Smooth muscle cell (in vitro differentiated cells): ENCODE data around the gene KCNH8. TPM values are rescaled to one million over a fixed set of nuclear protein-coding genes. Genes with fewer than 3 reads are reported as not detected.

Source experiments
- DNase-seq: peaks from one replicate; lab custom pipeline; 2025; ENCODE audit not compliant: unreplicated experiment; lab: John Stamatoyannopoulos, UW
- H2AFZ ChIP-seq: fragments of 200-600 bp; sonication (generic); 2 replicates; pipeline ENCODE4 v1.6.0; 2016; ENCODE audit warnings: antibody characterized with exemption, low read depth, mild to moderate bottlenecking
- H3F3A ChIP-seq: fragments of 200-600 bp; sonication (generic); 2 replicates; pipeline ENCODE4 v1.6.0; 2017; ENCODE audit warnings: antibody characterized with exemption, low read depth
- H3K27ac ChIP-seq: fragments of 200-600 bp; sonication (generic); 2 replicates; pipeline ENCODE4 v1.5.1; 2016; ENCODE audit warnings: low read depth, mild to moderate bottlenecking
- H3K27me3 ChIP-seq: fragments of 200-600 bp; sonication (generic); 2 replicates; pipeline ENCODE4 v1.6.1; 2016; ENCODE audit warnings: low read depth, mild to moderate bottlenecking
- H3K36me3 ChIP-seq: fragments of 200-600 bp; sonication (generic); 2 replicates; pipeline ENCODE4 v1.5.1; 2016; ENCODE audit warnings: low read depth
- H3K4me1 ChIP-seq: fragments of 200-600 bp; sonication (generic); 2 replicates; pipeline ENCODE4 v1.5.1; 2016; ENCODE audit warnings: low read depth
- H3K4me2 ChIP-seq: fragments of 200-600 bp; sonication (generic); 2 replicates; pipeline ENCODE4 v1.6.0; 2016; ENCODE audit warnings: mild to moderate bottlenecking
- H3K4me3 ChIP-seq: fragments of 200-600 bp; sonication (generic); 2 replicates; pipeline ENCODE4 v1.5.1; 2016; ENCODE audit warnings: mild to moderate bottlenecking
- H3K79me2 ChIP-seq: fragments of 200-600 bp; sonication (generic); 2 replicates; pipeline ENCODE4 v1.6.0; 2016; ENCODE audit warnings: low read depth, mild to moderate bottlenecking
- H3K9ac ChIP-seq: fragments of 200-600 bp; sonication (generic); 2 replicates; pipeline ENCODE4 v1.6.0; 2016; ENCODE audit warnings: low read depth
- H3K9me3 ChIP-seq: fragments of 200-600 bp; sonication (generic); replicated peaks from 2 replicates; pipeline ENCODE4 v1.5.1; 2016; ENCODE audit warnings: low read depth
- H4K20me1 ChIP-seq: fragments of 200-600 bp; sonication (generic); 2 replicates; pipeline ENCODE4 v1.6.0; 2016; ENCODE audit warnings: low read depth
- CTCF ChIP-seq: fragments of 200-600 bp; sonication (generic); IDR thresholded peaks from 2 replicates; pipeline ENCODE4 v1.5.1; 2017; ENCODE audit warnings: borderline replicate concordance, mild to moderate bottlenecking, antibody characterized with exemption; ENCODE audit not compliant: insufficient read depth, poor library complexity, severe bottlenecking
- WGBS: methylation state at CpG from one replicate; pipeline ENCODE4 v1.1.7; 2016; ENCODE audit warnings: low lambda C conversion rate; 5-methylcytosine and 5-hydroxymethylcytosine counted together
- polyA plus RNA-seq: library from polyadenylated mRNA; unstranded; fragments of >200 nt; fragmentation: Nextera tagmentation; extraction: Ambion mirVana; gene quantifications from 2 replicates; pipeline ENCODE4 v1.2.1, GENCODE V29; 2016
- total RNA-seq: library from RNA; depleted of rRNA; stranded (reverse); fragments of >200 nt; gene quantifications from 2 replicates; pipeline ENCODE4 v1.2.3, GENCODE V29; 2014

KCNH8 gene
- total and polyA plus RNA-seq, 2 experiments from 2014 or later = 0.05 to 2.9 TPM

- H3K9me3 ChIP-seq = no peaks in the 10 kb centered on the region
- no peaks in the 10 kb centered on the region for H3K79me2 ChIP-seq
- H3F3A ChIP-seq = no peaks in the 10 kb centered on the region
- no peak overlapping the region for H3K27ac ChIP-seq
- no peak overlapping the region for H2AFZ ChIP-seq
- H3K27me3 ChIP-seq = no peaks in the 10 kb centered on the region
- H3K4me2 ChIP-seq = no peak overlapping the region
- H4K20me1 ChIP-seq = no peaks in the 10 kb centered on the region
- H3K9ac ChIP-seq = no peak overlapping the region
- 94% methylated on average over 3 of the region's 3 CpGs for WGBS
- no peaks in the 10 kb centered on the region for H3K4me1 ChIP-seq
- no peak for TF ChIP-seq CTCF
- DNase-seq = no peak
- H3K36me3 ChIP-seq = no peaks in the 10 kb centered on the region
- H3K4me3 ChIP-seq = no peak overlapping the region
These were observed 115.3 kb downstream of the KCNH8 start for GRCh38 chr3:19263606-19264005.

GRCh38 chr3:19264424-19264823, 116.1 kb downstream of the KCNH8 start:
- Histone ChIP-seq H3K4me1 (no peaks in the 10 kb centered on the region), H3K36me3 (no peaks in the 10 kb centered on the region), H3K4me3 (no peak overlapping the region), H3K27me3 (no peaks in the 10 kb centered on the region), H3K9ac (no peak overlapping the region), H2AFZ (no peak overlapping the region), H3K4me2 (no peak overlapping the region), H3F3A (no peaks in the 10 kb centered on the region), H3K79me2 (no peaks in the 10 kb centered on the region), H3K27ac (no peak overlapping the region), H3K9me3 (no peaks in the 10 kb centered on the region), H4K20me1 (no peaks in the 10 kb centered on the region)
- no peak for DNase-seq
- 93% methylated on average over 6 of the region's 6 CpGs for WGBS
- no peak for TF ChIP-seq CTCF

- Histone ChIP-seq H3K4me3 (no peak overlapping the region), H4K20me1 (no peaks in the 10 kb centered on the region), H3K4me2 (no peak overlapping the region), H3F3A (no peaks in the 10 kb centered on the region), H3K79me2 (no peaks in the 10 kb centered on the region), H3K4me1 (no peaks in the 10 kb centered on the region), H3K27ac (no peak overlapping the region), H3K9ac (no peak overlapping the region), H2AFZ (no peak overlapping the region), H3K36me3 (no peaks in the 10 kb centered on the region), H3K9me3 (no peaks in the 10 kb centered on the region), H3K27me3 (no peaks in the 10 kb centered on the region)
- TF ChIP-seq CTCF = no peak
- 64% methylated on average over 4 of the region's 4 CpGs for WGBS
- DNase-seq = no peak
These were observed 118.7 kb downstream of the KCNH8 start for GRCh38 chr3:19267040-19267439.

- DNase-seq = no peak
- Histone ChIP-seq H3K4me2 (no peak overlapping the region), H3K27ac (no peak overlapping the region), H2AFZ (no peak overlapping the region), H3K79me2 (no peaks in the 10 kb centered on the region), H3K9ac (no peak overlapping the region), H3K9me3 (no peaks in the 10 kb centered on the region), H3K4me1 (no peaks in the 10 kb centered on the region), H3K36me3 (no peaks in the 10 kb centered on the region), H3F3A (no peaks in the 10 kb centered on the region), H4K20me1 (no peaks in the 10 kb centered on the region), H3K27me3 (no peaks in the 10 kb centered on the region), H3K4me3 (no peak overlapping the region)
- 81% methylated on average over 2 of the region's 2 CpGs for WGBS
- TF ChIP-seq CTCF = no peak
These were observed 122.2 kb downstream of the KCNH8 start for GRCh38 chr3:19270481-19270880.
